Embryonic facial prominence (tissue), 1 donor: Measurements from ENCODE around the gene PCDH9.

Experiments
- DNase-seq: peaks from one replicate; pipeline ENCODE4 v3.0.0-alpha.2; 2016; ENCODE audit errors: extremely low spot score

Gene PCDH9

GRCh38 chr13:67086260-67086659 lies 143.9 kb downstream of the PCDH9 start:
- no peak for DNase-seq

- DNase-seq: no peak
Observed at GRCh38 chr13:67084066-67084465, 146.1 kb downstream of the PCDH9 start.

GRCh38 chr13:67083519-67083918 lies 146.6 kb downstream of the PCDH9 start:
- no peak for DNase-seq

- DNase-seq: no peak
Observed at GRCh38 chr13:67080351-67080750, 149.8 kb downstream of the PCDH9 start.

GRCh38 chr13:67078062-67078461 lies 152.1 kb downstream of the PCDH9 start:
- DNase-seq: no peak

- DNase-seq: no peak
Observed at GRCh38 chr13:67077132-67077531, 153.0 kb downstream of the PCDH9 start.

GRCh38 chr13:67076378-67076777 lies 153.8 kb downstream of the PCDH9 start:
- DNase-seq: no peak

GRCh38 chr13:67075239-67075638 lies 154.9 kb downstream of the PCDH9 start:
- DNase-seq: no peak

GRCh38 chr13:67071918-67072598 lies 158.1 kb downstream of the PCDH9 start:
- no peak for DNase-seq

GRCh38 chr13:67070306-67070705 lies 159.8 kb downstream of the PCDH9 start:
- no peak for DNase-seq

- no peak for DNase-seq
Observed at GRCh38 chr13:67069117-67069767, 160.9 kb downstream of the PCDH9 start.

GRCh38 chr13:67064920-67065319 lies 165.2 kb downstream of the PCDH9 start:
- no peak for DNase-seq

GRCh38 chr13:67063036-67063435 lies 167.1 kb downstream of the PCDH9 start:
- no peak for DNase-seq

- DNase-seq: no peak
Observed at GRCh38 chr13:67062160-67062559, 168.0 kb downstream of the PCDH9 start.

GRCh38 chr13:67061750-67062149 lies 168.4 kb downstream of the PCDH9 start:
- no peak for DNase-seq

GRCh38 chr13:67052550-67053490 lies 177.3 kb downstream of the PCDH9 start:
- DNase-seq: no peak

- no peak for DNase-seq
Observed at GRCh38 chr13:67049744-67050143, 180.4 kb downstream of the PCDH9 start.

GRCh38 chr13:67048821-67049150 lies 181.3 kb downstream of the PCDH9 start:
- no peak for DNase-seq

GRCh38 chr13:67048084-67048820 lies 181.9 kb downstream of the PCDH9 start:
- no peak for DNase-seq

GRCh38 chr13:67045357-67045756 lies 184.8 kb downstream of the PCDH9 start:
- DNase-seq: no peak

GRCh38 chr13:67043901-67044300 lies 186.2 kb downstream of the PCDH9 start:
- no peak for DNase-seq

GRCh38 chr13:67042556-67042955 lies 187.6 kb downstream of the PCDH9 start:
- no peak for DNase-seq
